WERI-Rb-1 (cell line): ENCODE results near the gene TRUB2.

Experiments
- DNase-seq: peaks from one replicate; pipeline ENCODE4 v3.0.0-alpha.2; 2020
- H3K27ac ChIP-seq: fragments of 250-450 bp; sonication (Bioruptor Pico); 2 replicates; pipeline ENCODE4 v1.5.1; 2020; ENCODE audit warnings: mild to moderate bottlenecking, moderate library complexity
- H3K27me3 ChIP-seq: fragments of 250-450 bp; sonication (Bioruptor Pico); 2 replicates; pipeline ENCODE4 v1.5.1; 2021; ENCODE audit warnings: mild to moderate bottlenecking, low read depth, moderate library complexity; ENCODE audit not compliant: insufficient read depth, severe bottlenecking
- H3K36me3 ChIP-seq: fragments of 250-450 bp; sonication (Bioruptor Pico); 2 replicates; pipeline ENCODE4 v1.5.1; 2020; ENCODE audit warnings: mild to moderate bottlenecking, moderate library complexity
- H3K4me3 ChIP-seq: 2 replicates; pipeline ENCODE4 v1.5.1; 2011; ENCODE audit warnings: low read depth, mild to moderate bottlenecking, control low read depth, low read length
- H3K9me3 ChIP-seq: fragments of 250-450 bp; sonication (Bioruptor Pico); 2 replicates; pipeline ENCODE4 v1.5.1; 2021; ENCODE audit warnings: mild to moderate bottlenecking, moderate library complexity; ENCODE audit not compliant: severe bottlenecking
- CTCF ChIP-seq: IDR thresholded peaks from 2 replicates; pipeline ENCODE4 v1.5.1; 2011; ENCODE audit warnings: low read depth, mild to moderate bottlenecking, control low read depth, inconsistent platforms, low read length

The TRUB2 gene

GRCh38 chr9:128293091-128293490, 29.2 kb downstream of the TRUB2 start:
- H3K27ac ChIP-seq, result no peak overlapping the region
- no peak overlapping the region for H3K4me3 ChIP-seq
- no peaks in the 10 kb centered on the region for H3K9me3 ChIP-seq
- no peaks in the 10 kb centered on the region for H3K27me3 ChIP-seq
- H3K36me3 ChIP-seq, result peaks cover 26% of the 10 kb centered on the region
- no peak for DNase-seq
- TF ChIP-seq CTCF, result no peak

- Histone ChIP-seq H3K36me3 (peaks cover 32% of the 10 kb centered on the region), H3K27ac (no peak overlapping the region), H3K4me3 (no peak overlapping the region), H3K9me3 (no peaks in the 10 kb centered on the region), H3K27me3 (no peaks in the 10 kb centered on the region)
- no peak for DNase-seq
- no peak for TF ChIP-seq CTCF
Observed at GRCh38 chr9:128292009-128292408, 30.2 kb downstream of the TRUB2 start.

- Histone ChIP-seq H3K4me3 (no peak overlapping the region), H3K36me3 (peaks cover 49% of the 10 kb centered on the region), H3K9me3 (no peaks in the 10 kb centered on the region), H3K27me3 (no peaks in the 10 kb centered on the region), H3K27ac (no peak overlapping the region)
- no peak for TF ChIP-seq CTCF
- no peak for DNase-seq
Observed at GRCh38 chr9:128288273-128289004, 33.8 kb downstream of the TRUB2 start.

- H3K27ac ChIP-seq, result no peak overlapping the region
- no peaks in the 10 kb centered on the region for H3K9me3 ChIP-seq
- peaks cover 40% of the 10 kb centered on the region for H3K36me3 ChIP-seq
- no peak for TF ChIP-seq CTCF
- DNase-seq, result no peak
- no peak overlapping the region for H3K4me3 ChIP-seq
- H3K27me3 ChIP-seq, result no peaks in the 10 kb centered on the region
Observed at GRCh38 chr9:128286440-128286839, 35.8 kb downstream of the TRUB2 start.

GRCh38 chr9:128285033-128285784, 37.0 kb downstream of the TRUB2 start:
- H3K4me3 ChIP-seq, result no peak overlapping the region
- no peak for TF ChIP-seq CTCF
- DNase-seq, result no peak
- H3K27me3 ChIP-seq, result no peaks in the 10 kb centered on the region
- H3K36me3 ChIP-seq, result peaks cover 37% of the 10 kb centered on the region
- no peak overlapping the region for H3K27ac ChIP-seq
- H3K9me3 ChIP-seq, result no peaks in the 10 kb centered on the region
